ENCODE results near the gene SMURF2. TPM values are rescaled to one million over a fixed set of nuclear protein-coding genes. Genes with fewer than 3 reads are reported as not detected.

SMURF2 gene
- total RNA-seq, 1 donor from 2014 or later = 28.4 TPM

DNA sequence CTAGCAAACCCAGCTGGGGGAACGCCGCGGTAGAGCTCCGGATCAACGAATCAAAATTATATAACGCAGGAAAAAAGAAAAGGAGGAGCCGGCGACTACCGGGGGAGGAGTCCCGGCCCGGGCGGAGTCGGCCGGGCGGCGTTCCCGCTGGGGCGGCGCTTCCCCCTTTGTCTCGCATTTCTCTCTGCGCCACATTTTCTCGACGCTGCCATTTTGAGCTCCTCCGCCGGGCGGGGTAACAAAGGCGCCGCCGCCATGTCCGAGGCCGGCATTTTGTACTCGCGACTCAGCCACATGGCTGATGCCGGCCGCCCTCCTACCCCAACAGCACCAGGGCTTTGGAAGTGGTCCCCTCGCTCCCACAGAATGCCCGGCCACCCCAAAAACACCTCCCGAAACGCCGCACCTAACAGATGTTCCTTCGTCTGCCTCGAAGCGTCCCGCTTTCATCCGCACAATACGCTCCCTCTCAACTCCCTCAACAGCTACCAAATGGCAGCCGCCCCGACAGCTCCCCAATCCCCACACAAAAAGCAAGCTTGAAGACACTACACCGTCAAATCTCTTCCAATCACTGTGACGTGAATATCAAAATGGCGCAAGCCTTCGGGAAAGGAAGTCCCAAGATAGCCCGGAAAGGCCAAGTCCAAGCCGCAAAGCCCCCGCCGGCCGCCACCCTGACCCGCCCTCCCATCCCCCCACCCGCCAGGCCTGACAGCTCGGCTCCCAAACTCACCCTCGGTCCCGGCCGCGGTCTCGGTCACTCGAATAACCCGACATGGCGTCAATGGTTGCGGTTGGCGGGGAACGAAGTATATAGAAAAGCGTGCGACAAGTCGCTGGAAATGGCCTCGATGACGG lies 156.5 kb downstream of the SMURF2 start:
- peak; percentile 97 for DNase-seq (ENCODE audit: low spot score)

DNA sequence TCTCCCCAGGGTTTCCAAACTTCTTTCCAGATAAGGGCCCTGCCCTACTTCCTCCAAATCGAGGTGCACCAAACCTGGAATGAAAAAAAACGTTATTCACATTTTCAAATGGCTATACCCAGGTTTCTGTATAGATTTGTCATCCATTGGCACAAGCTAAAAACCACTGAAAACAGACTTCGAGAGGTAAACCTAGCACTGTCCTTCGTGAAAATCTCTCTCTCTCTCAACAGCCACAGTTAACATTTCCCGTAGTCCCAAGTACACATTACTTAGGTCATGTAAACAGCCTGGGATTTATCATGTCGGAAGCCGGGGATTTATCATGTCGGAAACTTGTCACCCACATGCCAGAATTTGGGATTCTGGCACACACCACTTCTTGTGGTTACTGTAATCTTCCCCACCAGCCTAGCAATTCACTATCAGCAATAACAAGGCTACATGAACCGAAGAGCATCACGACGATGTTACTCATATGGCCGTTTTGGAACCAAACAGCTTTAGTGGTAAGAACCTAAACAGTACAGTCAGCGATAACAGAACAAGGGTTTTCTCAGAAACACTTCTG lies 157.3 kb downstream of the SMURF2 start:
- DNase-seq (ENCODE audit: low spot score) = no peak

DNA sequence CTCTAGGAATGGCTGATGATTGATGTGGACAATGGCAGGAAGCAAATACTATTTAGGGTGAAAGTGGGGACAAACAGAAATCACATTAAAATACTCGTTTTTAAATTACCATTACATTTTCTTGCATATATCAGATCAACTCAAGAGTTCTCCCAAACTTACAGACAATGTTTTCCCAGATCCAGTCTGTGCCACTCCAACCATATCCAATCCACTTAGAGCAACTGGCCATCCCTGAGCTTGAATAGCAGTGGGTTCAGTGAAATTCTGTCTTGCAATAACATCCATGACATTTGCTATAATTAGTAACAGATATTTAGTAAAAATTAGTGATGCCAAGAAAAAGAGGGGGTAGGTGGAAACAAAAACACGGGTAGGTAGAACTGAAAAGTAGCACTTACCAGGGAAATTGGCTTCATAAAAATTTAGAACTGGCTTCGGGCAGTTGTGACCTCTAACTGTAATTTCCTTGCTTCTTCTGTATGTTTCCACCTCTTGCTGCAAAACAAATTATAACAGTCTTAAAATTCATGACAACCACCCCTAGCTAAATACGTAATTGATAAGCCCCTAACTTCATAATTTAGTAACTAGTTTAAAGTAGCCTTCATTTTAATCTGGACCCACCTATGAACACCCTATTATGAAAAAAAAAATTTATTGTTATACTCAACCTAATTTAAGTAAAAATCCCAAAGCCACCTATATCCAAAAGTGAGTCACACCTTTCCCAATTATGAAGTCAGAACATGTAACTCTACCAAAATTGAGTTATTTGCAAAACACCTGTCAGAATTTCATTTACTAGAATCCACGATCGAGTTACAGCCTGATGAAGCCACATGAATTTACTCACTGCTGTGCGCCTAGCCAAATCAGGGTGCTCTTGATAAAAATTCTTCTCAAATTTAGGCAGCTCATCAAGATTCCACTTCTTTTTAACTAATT lies 158.0 kb downstream of the SMURF2 start:
- no peak for DNase-seq (ENCODE audit: low spot score)

DNA sequence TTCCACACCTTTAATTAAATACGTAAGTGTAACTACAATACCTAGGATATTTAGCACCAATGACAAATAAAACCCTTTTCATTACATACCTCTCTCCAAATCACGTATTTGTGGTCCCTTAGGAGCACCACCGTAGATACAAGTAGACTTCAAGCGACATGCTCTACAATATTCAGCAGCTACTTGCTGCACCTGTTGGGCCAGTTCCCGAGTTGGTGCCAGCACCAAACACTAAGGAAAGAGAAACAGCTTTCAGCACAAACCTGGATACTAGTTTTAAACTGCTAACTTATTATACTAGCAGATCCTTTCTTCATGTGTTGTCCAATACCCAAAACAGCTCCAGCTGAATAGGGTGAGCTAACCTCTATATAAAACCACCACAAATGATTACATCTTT lies 158.8 kb downstream of the SMURF2 start:
- DNase-seq (ENCODE audit: low spot score) = no peak

DNA sequence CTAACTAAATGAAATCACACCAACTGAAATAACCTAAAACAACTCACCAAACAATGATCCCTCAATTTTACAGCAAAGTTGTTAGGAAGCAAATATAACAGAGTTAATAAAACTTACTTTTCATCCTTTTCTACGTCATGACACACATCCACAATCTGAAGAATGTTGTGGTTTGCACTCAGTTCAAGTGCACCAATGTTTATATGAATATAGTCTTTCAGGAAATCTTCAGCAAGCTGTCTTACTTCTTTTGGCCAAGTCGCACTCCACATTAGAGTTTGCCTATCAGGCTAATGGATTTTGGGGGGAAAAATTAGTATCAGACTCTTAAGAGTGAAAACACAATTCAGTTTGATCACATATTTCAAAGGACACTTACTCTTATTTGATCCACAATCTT lies 159.3 kb downstream of the SMURF2 start:
- DNase-seq (ENCODE audit: low spot score) = no peak

DNA sequence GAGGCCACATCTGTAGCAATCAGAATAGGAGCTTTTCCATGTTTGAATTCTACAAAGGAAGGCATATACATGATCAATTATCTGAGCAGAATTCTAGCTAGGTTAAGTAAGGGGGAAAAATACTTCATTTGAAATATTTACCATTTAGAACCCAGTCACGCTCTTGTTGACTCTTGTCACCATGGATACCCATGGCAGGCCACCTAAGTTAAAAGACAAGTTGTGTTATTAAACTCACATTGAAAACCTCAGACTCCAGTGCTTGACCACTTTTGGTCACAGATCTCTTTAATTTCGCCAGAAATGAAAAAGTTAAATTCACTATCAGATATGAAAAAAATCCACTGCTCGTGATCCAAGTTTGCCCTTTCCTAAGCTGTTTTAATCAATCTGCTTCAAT lies 160.1 kb downstream of the SMURF2 start:
- DNase-seq (ENCODE audit: low spot score) = no peak

DNA sequence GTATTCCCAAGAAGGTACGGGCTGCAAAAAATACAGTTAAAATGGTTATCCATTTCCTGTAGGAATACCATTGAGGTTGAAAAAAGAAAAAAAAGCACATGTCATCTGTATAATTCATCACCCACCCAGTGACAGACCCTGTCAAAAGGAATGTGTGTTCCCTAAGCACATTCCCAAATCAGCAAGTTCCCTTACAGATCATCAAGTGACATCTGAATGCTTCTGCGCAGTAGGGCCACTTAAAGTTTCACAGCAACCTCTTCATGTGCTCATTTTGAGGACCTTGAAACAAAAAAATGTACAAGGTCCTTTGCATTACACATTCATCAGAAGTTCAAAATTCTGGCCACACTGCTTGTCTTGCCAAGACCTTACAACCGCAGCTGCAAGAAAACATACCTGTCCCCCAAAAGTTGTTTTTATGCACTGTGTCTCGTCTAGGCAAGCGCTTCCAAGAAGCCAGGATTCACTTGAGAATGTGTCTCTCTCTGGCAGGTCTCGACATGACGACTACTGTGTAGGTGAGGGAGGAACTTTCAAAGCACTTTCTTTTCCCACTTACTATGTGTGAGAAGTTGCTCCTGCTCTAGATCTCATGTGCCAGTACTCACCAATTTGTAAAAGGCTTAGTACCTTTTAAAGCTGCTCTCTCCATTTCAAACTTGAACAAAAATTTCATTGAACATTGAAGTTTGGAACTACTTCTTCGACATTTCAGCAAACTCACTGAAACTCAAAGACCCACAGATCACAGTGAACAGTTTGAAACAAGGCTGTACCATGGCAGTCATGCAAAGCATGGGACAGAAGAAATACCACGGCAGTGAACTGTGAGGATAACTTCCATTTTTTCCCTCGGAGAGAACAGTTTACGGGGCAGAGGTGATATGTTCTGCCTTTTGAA lies 161.0 kb downstream of the SMURF2 start:
- no peak for DNase-seq (ENCODE audit: low spot score)

DNA sequence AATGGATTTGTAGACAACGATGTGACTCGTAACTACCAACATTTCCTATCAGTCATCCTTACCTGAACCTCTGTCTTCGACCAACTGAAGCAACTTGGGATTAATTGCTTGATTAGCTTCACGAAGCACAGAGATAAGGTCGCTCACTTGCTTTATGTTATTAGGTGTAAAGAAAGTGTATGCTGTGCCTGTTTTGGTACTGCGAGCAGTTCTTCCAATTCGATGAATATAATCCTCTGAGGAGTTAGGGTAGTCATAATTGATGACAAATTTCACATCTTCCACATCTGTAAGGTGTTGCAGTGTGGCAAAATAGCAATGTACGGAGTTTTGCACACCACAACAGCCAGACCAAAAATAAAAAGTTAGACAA lies 161.6 kb downstream of the SMURF2 start:
- no peak for DNase-seq (ENCODE audit: low spot score)

DNA sequence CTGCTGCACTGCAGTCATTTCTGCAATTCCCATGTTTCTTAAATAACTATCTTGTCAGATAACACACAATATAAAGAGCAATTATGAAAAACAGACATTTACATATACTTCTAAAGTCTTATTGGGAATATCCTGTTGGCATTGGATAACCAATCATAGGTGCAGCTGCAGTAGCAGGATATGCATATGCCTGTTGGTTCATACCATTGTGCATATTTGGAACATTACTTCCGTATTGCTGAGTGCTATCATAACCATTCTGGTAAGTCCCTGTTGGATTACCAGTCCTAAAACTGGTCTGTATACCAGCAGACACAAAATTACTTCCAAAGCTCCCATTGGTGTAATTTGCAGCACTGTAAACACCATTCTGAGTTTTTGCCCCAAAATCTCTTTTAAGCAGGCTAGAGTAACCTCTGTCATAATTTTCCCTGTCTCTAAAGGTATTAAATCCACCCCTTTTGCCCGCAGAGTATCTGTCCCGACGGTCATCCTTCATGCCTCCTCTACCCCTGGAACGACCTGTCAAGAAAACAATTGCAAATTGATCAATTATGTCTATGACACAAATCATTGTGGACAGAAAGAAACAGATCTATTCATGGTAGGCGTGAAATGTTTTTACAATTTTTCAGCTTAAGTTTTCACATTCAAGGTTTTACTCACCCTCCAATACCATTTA lies 162.2 kb downstream of the SMURF2 start:
- no peak for DNase-seq (ENCODE audit: low spot score)

DNA sequence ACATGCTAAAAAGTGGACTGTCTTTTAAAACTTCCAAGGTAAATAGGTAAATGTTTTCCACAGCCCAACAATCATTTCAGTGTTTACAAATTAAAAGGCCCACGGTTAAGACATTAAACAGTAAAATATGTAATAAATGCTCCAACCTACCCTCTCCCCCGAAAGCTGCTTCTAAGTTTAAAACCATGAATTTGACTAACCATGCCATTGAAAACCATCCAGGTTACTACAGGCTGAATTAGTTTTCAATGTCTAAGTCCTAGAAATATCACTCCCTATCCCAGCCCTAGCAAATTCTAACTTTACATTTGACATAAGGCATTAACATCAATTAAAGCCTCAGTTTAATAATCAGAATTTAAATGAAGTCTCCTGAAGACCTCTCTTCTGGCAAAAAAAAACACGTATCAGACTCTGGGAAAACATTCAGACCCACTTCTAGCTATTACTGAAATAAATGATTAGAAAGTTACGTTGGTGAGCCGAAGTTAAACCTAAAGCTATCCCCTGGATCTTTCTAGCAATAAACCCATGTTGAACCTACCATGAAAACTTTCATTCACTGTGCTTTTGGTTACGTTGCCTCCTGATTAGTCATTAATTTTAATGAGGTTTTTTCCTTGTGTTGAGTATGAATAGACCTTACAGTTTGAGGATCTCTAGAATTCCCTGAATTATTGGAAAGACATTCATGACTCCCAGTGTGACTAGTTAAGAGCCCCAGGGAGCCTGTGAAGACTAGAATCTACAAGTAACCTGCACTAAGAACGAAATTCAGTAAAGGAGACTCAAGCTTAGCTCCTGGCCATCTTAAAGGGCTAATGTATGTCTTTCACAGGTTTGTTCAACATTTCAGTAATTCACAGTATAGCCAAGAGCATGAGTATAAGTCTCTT lies 163.6 kb downstream of the SMURF2 start:
- no peak for DNase-seq (ENCODE audit: low spot score)

DNA sequence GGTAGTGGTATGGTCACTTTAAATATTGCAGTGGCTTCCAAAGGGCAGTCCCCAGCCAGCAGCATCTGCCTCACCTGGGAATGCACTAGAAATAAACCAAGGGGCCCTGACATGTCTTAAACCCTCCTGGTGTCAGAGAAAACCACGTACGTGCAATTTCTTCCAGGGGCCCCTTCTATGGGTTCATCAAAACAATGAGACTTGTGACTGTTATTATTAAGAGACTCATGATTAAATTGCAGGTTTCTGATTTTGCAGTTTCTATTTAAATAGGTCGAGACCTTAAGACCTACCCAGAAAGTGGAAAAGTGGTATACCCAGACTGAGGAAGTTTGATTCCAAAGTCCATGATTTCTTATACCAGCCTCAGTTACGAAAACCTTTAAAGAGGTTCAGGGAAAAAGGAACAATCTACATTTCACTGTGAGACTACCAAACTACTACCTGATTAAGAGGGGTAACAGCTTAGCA lies 164.5 kb downstream of the SMURF2 start:
- no peak for DNase-seq (ENCODE audit: low spot score)

DNA sequence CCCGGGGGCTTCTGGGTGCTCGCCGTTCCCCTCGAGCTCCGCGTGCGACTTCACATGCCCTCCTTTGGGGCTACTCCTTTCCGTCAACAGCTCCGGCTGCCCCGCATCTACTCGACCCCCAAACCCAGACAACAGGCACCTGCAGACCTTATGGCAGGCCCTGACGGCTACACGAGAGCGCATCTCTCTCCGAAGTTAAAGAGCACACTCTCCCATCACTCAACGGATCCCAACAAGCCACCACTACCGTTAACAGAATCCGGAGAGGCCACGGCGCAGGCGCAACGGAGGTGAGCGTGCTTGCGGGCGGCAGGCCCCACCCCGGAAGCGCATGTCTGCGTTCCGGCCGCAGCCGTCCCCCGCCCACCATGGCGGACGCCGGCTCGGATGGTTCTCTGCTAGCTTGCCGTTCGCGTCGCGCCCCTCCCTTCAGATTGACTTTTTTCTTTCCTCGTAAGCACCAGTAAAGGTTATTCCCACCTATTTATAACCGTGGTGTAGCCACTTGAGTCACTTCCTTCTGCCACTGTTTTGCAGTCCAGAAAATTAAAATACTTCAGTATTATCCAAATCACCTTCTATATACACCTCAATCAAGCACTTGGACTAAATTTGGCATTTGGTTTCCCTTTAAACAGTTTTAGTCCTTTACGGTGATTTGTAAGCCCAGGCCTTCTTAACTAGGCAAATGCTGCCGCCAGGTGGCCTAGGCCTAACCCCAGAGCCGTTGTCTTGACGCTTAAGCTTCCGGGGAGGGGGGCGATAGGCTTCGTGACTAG lies 165.1 kb downstream of the SMURF2 start, which contains the start of gene POLG2:
Gene POLG2 (minus strand): TSS at position 269 of the 779 bp plus-strand sequence. CDS start 86 bp downstream, at position 183.
- peak; percentile 98 for DNase-seq (ENCODE audit: low spot score)

DNA sequence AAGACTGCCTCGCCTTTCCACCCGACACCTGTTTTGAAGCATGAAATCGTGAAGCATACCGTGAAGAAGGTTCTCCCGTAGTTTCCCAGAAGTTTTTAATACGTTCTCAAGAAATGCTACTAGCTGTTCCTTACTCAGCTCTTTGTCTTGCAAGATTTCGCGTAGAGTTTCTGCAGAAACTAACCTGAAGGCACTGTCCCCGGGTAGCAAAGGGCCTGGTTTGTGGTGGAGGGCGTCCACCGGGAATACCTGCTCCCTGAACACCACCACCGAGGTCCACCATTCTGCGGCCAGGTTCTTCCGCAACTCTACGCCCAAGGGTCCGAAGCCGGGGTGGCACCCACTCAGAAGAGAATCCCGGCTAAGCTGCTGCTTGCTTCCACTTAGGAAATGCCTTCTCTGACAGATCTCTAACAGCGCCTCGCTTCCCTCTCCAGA lies 165.7 kb downstream of the SMURF2 start:
- no peak for DNase-seq (ENCODE audit: low spot score)

Small RNA genes lying within 50 kb of the gene (microRNA-seq; reads per million reads assigned to microRNA genes)
- gene MIR3064 (ENCODE audit: borderline number of aligned reads) (not detected), gene MIR5047 (ENCODE audit: borderline number of aligned reads) (not detected)

Other genes with a start within 250 kb of the SMURF2 start
- 15.5 TPM for gene MILR1, start 213.2 kb downstream of the SMURF2 start, total RNA-seq
- 11.6 TPM for gene POLG2, start 165.3 kb downstream of the SMURF2 start, total RNA-seq
- 902 TPM for gene DDX5, start 156.0 kb downstream of the SMURF2 start, total RNA-seq
- gene CEP95, start 155.3 kb downstream of the SMURF2 start, total RNA-seq = 26.8 TPM